OCI-LY3 (cell line): ENCODE results near the gene TM4SF5.

Experiments used
- H2AFZ ChIP-seq: fragments of 200-600, 300-600 bp; shearing (Covaris generic); 2 replicates; pipeline ENCODE4 v1.6.0; 2014; ENCODE audit warnings: antibody characterized with exemption, low read depth, low read length
- H3K27ac ChIP-seq: fragments of 200-600, 300-600 bp; sonication (generic); 2 replicates; pipeline ENCODE4 v1.5.1; 2014; ENCODE audit warnings: mild to moderate bottlenecking, low read length, moderate library complexity, mixed read lengths
- H3K27me3 ChIP-seq: fragments of 200-600, 300-600 bp; sonication (generic); 2 replicates; pipeline ENCODE4 v1.6.1; 2014; ENCODE audit warnings: low read depth, low read length, mixed read lengths
- H3K36me3 ChIP-seq: fragments of 200-600, 300-600 bp; sonication (generic); replicated peaks from 2 replicates; pipeline ENCODE3; 2014; ENCODE audit warnings: low read depth, low read length, mixed read lengths
- H3K4me1 ChIP-seq: fragments of 300-600, 200-600 bp; sonication (generic); 2 replicates; pipeline ENCODE4 v1.6.1; 2014; ENCODE audit warnings: low read length, mixed read lengths
- H3K4me2 ChIP-seq: fragments of 200-600, 300-600 bp; sonication (generic); 2 replicates; pipeline ENCODE4 v1.6.1; 2014; ENCODE audit warnings: low read length, mixed read lengths
- H3K4me3 ChIP-seq: fragments of 300-600, 200-600 bp; sonication (generic); 2 replicates; pipeline ENCODE4 v1.5.1; 2014; ENCODE audit warnings: antibody characterized with exemption, mild to moderate bottlenecking, low read length, moderate library complexity
- H3K79me2 ChIP-seq: fragments of 300-600, 200-600 bp; shearing (Covaris generic); 2 replicates; pipeline ENCODE4 v1.6.1; 2014; ENCODE audit warnings: mild to moderate bottlenecking, low read length, mixed read lengths
- H3K9ac ChIP-seq: fragments of 300-600, 200-600 bp; shearing (Covaris generic); 2 replicates; pipeline ENCODE4 v1.6.0; 2014; ENCODE audit warnings: mild to moderate bottlenecking, low read length, moderate library complexity
- H3K9me3 ChIP-seq: fragments of 200-600, 300-600 bp; shearing (Covaris generic); 2 replicates; pipeline ENCODE4 v1.6.1; 2014; ENCODE audit warnings: low read length, mixed read lengths; ENCODE audit not compliant: insufficient read depth
- H4K20me1 ChIP-seq: fragments of 200-600, 300-600 bp; sonication (generic); 2 replicates; pipeline ENCODE4 v1.6.1; 2016; ENCODE audit warnings: low read length, mixed read lengths; ENCODE audit not compliant: insufficient read depth
- EZH2phosphoT487 ChIP-seq: fragments of 200-600 bp; shearing (Covaris generic); IDR thresholded peaks from 2 replicates; pipeline ENCODE4 v1.6.1; 2018; ENCODE audit warnings: antibody characterized with exemption, mixed run types, low read depth
- TF ChIP-seq, protein P1 (sequence below): fragments of 200-600, 300-600 bp; sonication (generic); IDR thresholded peaks from 2 replicates; pipeline ENCODE4 v1.5.1; 2014; ENCODE audit warnings: antibody characterized with exemption, low read length, low read depth

TM4SF5 gene

DNA sequence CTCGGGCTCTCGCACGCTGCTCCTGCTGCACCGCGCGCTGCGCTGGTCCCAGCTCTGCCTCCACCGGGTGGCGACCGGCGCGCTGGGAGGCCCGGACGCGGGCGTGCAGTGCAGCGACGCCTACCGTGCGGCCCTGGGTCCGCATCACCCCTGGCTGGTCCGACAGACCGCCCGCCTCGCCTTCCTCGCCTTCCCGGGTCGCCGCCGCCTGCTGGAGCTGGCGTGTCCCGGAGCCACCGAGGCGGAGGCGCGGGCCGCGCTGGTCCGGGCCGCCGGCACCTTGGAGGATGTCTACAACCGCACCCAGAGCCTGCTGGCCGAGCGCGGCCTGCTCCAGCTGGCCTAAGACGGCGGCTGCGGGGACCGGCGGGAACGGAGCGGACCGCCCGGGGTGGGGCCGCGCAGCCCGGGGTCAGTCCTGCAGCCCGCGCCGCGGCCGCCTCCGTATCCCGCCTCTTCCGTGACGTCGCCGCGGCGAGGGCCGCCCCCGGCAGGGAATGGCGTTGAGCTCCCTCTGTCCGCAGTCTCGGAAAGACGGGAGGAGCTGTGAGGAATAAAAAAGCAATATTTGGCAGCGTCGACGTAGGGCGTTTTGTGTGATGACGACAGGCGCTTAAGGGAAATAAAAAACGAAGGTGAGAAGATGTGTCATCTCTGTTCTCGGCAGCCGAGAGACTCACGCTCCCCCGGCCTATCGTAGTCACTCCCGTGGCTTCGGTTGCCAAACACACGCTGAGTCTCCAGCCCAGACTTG lies 18.4 kb downstream of the TM4SF5 start:
- Histone ChIP-seq H3K4me2 (peak overlapping the region; percentile 71), H3K4me3 (peak overlapping the region; percentile 85), H3K4me1 (peaks cover 3% of the 10 kb centered on the region; the same call in 1 of the 2 replicates), H3K79me2 (no peaks in the 10 kb centered on the region), H3K27me3 (no peaks in the 10 kb centered on the region; the same call in 1 of the 2 replicates), H3K36me3 (no peaks in the 10 kb centered on the region), H3K27ac (peak overlapping the region; percentile 25; the same call in 1 of the 2 replicates), H4K20me1 (no peaks in the 10 kb centered on the region), H2AFZ (peak overlapping the region; percentile 84), H3K9me3 (0 out of 2 replicates have a peak, but pooled peaks cover under 1% of the 10 kb centered on the region), H3K9ac (peak overlapping the region; percentile 68)
- TF ChIP-seq, protein P1, sequence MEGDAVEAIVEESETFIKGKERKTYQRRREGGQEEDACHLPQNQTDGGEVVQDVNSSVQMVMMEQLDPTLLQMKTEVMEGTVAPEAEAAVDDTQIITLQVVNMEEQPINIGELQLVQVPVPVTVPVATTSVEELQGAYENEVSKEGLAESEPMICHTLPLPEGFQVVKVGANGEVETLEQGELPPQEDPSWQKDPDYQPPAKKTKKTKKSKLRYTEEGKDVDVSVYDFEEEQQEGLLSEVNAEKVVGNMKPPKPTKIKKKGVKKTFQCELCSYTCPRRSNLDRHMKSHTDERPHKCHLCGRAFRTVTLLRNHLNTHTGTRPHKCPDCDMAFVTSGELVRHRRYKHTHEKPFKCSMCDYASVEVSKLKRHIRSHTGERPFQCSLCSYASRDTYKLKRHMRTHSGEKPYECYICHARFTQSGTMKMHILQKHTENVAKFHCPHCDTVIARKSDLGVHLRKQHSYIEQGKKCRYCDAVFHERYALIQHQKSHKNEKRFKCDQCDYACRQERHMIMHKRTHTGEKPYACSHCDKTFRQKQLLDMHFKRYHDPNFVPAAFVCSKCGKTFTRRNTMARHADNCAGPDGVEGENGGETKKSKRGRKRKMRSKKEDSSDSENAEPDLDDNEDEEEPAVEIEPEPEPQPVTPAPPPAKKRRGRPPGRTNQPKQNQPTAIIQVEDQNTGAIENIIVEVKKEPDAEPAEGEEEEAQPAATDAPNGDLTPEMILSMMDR: peak; percentile 52
- no peak for TF ChIP-seq EZH2phosphoT487

DNA sequence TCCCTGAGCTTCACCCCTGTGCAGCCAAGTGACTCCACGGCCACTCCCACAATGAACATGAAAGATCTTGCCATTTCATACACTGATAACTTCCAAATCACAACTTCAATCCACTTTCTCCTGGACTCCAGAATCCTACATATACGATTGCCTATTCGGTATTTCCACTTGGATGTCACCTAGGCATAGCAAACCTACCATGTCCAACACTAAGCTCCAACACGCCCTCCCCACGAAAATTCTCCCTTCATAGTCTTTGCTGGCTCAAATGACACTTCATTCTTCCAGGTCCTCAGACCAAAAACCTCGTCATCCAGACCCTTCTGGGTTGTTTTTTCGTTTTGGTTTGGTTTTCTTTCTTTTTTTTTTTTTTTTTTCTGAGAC lies 19.0 kb downstream of the TM4SF5 start:
- Histone ChIP-seq H4K20me1 (no peaks in the 10 kb centered on the region), H3K9me3 (0 out of 2 replicates have a peak, but pooled peaks cover 4% of the 10 kb centered on the region), H3K4me3 (peak overlapping the region; percentile 85), H3K4me1 (peaks cover 3% of the 10 kb centered on the region; the same call in 1 of the 2 replicates), H3K79me2 (no peaks in the 10 kb centered on the region), H3K27me3 (no peaks in the 10 kb centered on the region; the same call in 1 of the 2 replicates), H3K36me3 (no peaks in the 10 kb centered on the region), H3K4me2 (peak overlapping the region; percentile 71), H3K27ac (no peak overlapping the region), H3K9ac (peak overlapping the region; percentile 68; the same call in 1 of the 2 replicates), H2AFZ (peak overlapping the region; percentile 84)
- TF ChIP-seq, protein P1: no peak
- TF ChIP-seq EZH2phosphoT487: no peak

DNA sequence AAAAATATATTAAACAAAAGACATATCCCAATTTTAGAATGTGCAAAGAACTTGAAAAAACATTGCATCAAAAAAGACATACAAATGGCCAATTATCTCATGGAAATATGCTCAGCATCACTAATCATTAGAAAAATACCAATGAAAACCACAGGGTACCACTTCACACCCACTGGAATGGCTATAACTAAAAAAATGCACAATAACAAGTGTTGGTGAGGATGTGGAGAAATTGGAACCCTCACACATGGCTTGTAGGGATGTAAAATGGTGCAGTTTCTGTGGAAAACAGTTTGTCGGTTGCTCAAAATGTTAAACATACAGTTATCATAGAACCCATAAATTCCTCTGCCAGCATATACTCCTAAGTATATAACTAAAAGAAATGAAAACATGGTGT lies 23.5 kb downstream of the TM4SF5 start:
- H3K4me2 ChIP-seq: peak overlapping the region; percentile 29

DNA sequence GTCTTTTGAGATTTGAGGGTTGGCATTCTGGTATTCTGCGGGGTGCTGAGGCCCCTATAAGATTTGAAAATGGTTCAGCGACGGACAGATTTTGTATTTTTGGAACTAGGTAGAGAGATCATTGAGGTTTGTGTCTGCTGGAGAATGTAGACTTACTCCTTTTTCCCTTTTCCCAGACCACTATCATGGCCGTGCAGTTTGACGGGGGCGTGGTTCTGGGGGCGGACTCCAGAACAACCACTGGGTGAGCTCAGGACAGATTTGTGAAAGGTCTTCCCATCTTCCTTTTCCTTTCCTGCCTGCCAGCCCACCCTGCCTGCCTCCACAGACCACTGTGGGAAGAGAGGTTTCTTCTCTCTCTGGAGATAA lies 24.9 kb downstream of the TM4SF5 start:
- Histone ChIP-seq H3K27ac (peak overlapping the region; percentile 43), H2AFZ (no peak overlapping the region), H3K4me1 (no peaks in the 10 kb centered on the region), H3K9me3 (0 out of 2 replicates have a peak, but pooled peaks cover 4% of the 10 kb centered on the region), H4K20me1 (no peaks in the 10 kb centered on the region), H3K4me2 (peak overlapping the region; percentile 77), H3K4me3 (peak overlapping the region; percentile 98), H3K9ac (peak overlapping the region; percentile 87), H3K27me3 (no peaks in the 10 kb centered on the region; the same call in 1 of the 2 replicates), H3K79me2 (peaks cover 11% of the 10 kb centered on the region), H3K36me3 (no peaks in the 10 kb centered on the region)
- TF ChIP-seq, protein P1: no peak
- no peak for TF ChIP-seq EZH2phosphoT487

More for the DNA sequence above, 23.5 kb downstream of the TM4SF5 start:
- H3K36me3 ChIP-seq: no peaks in the 10 kb centered on the region
- 0 out of 2 replicates have a peak, but pooled peaks cover 4% of the 10 kb centered on the region for H3K9me3 ChIP-seq
- no peak overlapping the region for H3K27ac ChIP-seq
- peaks cover 11% of the 10 kb centered on the region for H3K79me2 ChIP-seq
- H2AFZ ChIP-seq: peak overlapping the region; percentile 62
- no peak overlapping the region for H3K9ac ChIP-seq
- no peak for TF ChIP-seq EZH2phosphoT487
- TF ChIP-seq, protein P1: no peak
- H3K4me1 ChIP-seq: peaks cover 3% of the 10 kb centered on the region; the same call in 1 of the 2 replicates
- no peaks in the 10 kb centered on the region; the same call in 1 of the 2 replicates for H3K27me3 ChIP-seq
- H3K4me3 ChIP-seq: peak overlapping the region; percentile 98
- H4K20me1 ChIP-seq: no peaks in the 10 kb centered on the region
